ENCODE data around the gene NYNRIN. TPM values are rescaled to one million over a fixed set of nuclear protein-coding genes. Genes with fewer than 3 reads are reported as not detected.

The NYNRIN gene
- total and polyA plus RNA-seq, 10 of the 15 experiments (the other 5 are each of a cell fraction or from before 2014, with no cell fraction given), result under 0.01 to 0.15 (median 0.01) TPM; not detected in 5

- TF ChIP-seq FOXK2 (IDR thresholded peaks at IDR 0.05), result no peak
- TF ChIP-seq CREM (IDR thresholded peaks at IDR 0.05; ENCODE audit: low read depth), result no peak
- TF ChIP-seq BACH1 (IDR thresholded peaks at IDR 0.05; ENCODE audit: borderline replicate concordance), result no peak
- no peak for TF ChIP-seq NBN (IDR thresholded peaks at IDR 0.05)
- TF ChIP-seq, protein P1, sequence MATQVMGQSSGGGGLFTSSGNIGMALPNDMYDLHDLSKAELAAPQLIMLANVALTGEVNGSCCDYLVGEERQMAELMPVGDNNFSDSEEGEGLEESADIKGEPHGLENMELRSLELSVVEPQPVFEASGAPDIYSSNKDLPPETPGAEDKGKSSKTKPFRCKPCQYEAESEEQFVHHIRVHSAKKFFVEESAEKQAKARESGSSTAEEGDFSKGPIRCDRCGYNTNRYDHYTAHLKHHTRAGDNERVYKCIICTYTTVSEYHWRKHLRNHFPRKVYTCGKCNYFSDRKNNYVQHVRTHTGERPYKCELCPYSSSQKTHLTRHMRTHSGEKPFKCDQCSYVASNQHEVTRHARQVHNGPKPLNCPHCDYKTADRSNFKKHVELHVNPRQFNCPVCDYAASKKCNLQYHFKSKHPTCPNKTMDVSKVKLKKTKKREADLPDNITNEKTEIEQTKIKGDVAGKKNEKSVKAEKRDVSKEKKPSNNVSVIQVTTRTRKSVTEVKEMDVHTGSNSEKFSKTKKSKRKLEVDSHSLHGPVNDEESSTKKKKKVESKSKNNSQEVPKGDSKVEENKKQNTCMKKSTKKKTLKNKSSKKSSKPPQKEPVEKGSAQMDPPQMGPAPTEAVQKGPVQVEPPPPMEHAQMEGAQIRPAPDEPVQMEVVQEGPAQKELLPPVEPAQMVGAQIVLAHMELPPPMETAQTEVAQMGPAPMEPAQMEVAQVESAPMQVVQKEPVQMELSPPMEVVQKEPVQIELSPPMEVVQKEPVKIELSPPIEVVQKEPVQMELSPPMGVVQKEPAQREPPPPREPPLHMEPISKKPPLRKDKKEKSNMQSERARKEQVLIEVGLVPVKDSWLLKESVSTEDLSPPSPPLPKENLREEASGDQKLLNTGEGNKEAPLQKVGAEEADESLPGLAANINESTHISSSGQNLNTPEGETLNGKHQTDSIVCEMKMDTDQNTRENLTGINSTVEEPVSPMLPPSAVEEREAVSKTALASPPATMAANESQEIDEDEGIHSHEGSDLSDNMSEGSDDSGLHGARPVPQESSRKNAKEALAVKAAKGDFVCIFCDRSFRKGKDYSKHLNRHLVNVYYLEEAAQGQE (IDR thresholded peaks at IDR 0.05; ENCODE audit: low read depth, low read length), result no peak
- TF ChIP-seq MYB (IDR thresholded peaks at IDR 0.05; ENCODE audit: borderline replicate concordance, low read depth, low read length), result no peak
- no peak for TF ChIP-seq DPF2 (IDR thresholded peaks at IDR 0.05)
- TF ChIP-seq CHD4 (IDR thresholded peaks at IDR 0.05), result no peak
- TF ChIP-seq GABPA (IDR thresholded peaks at IDR 0.05; ENCODE audit: low read depth), result no peak
These were observed 65.3 kb downstream of the NYNRIN start (continued) for GRCh38 chr14:24463884-24464785.

- no peak overlapping the region for H3K27ac ChIP-seq (ENCODE audit: control insufficient read depth, insufficient read depth)
- H3K27me3 ChIP-seq (replicated peaks in 1 of 2; ENCODE audit: control insufficient read depth in 2 of 2, insufficient read depth in 2 of 2, low read length in 1 of 2), result no peaks in the 10 kb centered on the region
- H3K4me3 ChIP-seq, result no peak overlapping the region
- H3K9ac ChIP-seq (ENCODE audit: control insufficient read depth, insufficient read depth, low read length), result no peak overlapping the region
- in situ Hi-C loops (cut with MboI) (no loop called here), intact Hi-C loops (cut with micrococcal nuclease; ENCODE audit: unreplicated experiment) (no loop called here)
- FAIRE-seq (peak; percentile 83), ATAC-seq (no peak), DNase-seq (ENCODE audit: low read depth, low spot score) (no peak)
- no peak overlapping the region for H3K4me2 ChIP-seq (ENCODE audit: control insufficient read depth, insufficient read depth)
- RAD21 ChIA-PET (ENCODE audit: unreplicated experiment), result no interaction called here
- no peaks in the 10 kb centered on the region for H3K79me2 ChIP-seq (ENCODE audit: control insufficient read depth, insufficient read depth, low read length)
- 97% methylated on average over 3 of the region's 3 CpGs for WGBS (ENCODE audit: insufficient coverage, insufficient replicate concordance, low lambda C conversion rate, missing lambda C conversion rate)
- no peak overlapping the region for H2AFZ ChIP-seq (ENCODE audit: control insufficient read depth, low read depth, low read length)
- H3K36me3 ChIP-seq (ENCODE audit: control insufficient read depth in 2 of 2, insufficient read depth in 2 of 2, low read length in 1 of 2), result no peaks in the 10 kb centered on the region
- no TSS peak for BruUV-seq (replicated peaks)
- no peaks in the 10 kb centered on the region for H3K9me3 ChIP-seq (replicated peaks; ENCODE audit: control insufficient read depth, insufficient read depth, low read length)
- CTCF ChIA-PET, result no interaction called here
- H4K20me1 ChIP-seq (ENCODE audit: control insufficient read depth, insufficient read depth), result no peaks in the 10 kb centered on the region
- H3K4me1 ChIP-seq (ENCODE audit: control insufficient read depth, insufficient read depth, low read length), result peaks cover 7% of the 10 kb centered on the region
- POLR2A ChIA-PET, result no interaction called here
- SMC1A ChIA-PET (ENCODE audit: uncharacterized antibody, unreplicated experiment), result no interaction called here
- TF ChIP-seq MTA3 (IDR thresholded peaks at IDR 0.05; ENCODE audit: borderline replicate concordance, low read length), result no peak
- TF ChIP-seq RUNX3 (IDR thresholded peaks at IDR 0.05; ENCODE audit: low read length), result no peak
- no peak for TF ChIP-seq ZZZ3 (IDR thresholded peaks at IDR 0.05; ENCODE audit: control insufficient read depth, insufficient read length, low read depth)
- no peak for TF ChIP-seq SMC3 (IDR thresholded peaks at IDR 0.05; ENCODE audit: borderline replicate concordance, low read length)
- TF ChIP-seq, protein P2, sequence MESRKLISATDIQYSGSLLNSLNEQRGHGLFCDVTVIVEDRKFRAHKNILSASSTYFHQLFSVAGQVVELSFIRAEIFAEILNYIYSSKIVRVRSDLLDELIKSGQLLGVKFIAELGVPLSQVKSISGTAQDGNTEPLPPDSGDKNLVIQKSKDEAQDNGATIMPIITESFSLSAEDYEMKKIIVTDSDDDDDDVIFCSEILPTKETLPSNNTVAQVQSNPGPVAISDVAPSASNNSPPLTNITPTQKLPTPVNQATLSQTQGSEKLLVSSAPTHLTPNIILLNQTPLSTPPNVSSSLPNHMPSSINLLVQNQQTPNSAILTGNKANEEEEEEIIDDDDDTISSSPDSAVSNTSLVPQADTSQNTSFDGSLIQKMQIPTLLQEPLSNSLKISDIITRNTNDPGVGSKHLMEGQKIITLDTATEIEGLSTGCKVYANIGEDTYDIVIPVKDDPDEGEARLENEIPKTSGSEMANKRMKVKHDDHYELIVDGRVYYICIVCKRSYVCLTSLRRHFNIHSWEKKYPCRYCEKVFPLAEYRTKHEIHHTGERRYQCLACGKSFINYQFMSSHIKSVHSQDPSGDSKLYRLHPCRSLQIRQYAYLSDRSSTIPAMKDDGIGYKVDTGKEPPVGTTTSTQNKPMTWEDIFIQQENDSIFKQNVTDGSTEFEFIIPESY (IDR thresholded peaks at IDR 0.05), result no peak
- TF ChIP-seq, protein P3, sequence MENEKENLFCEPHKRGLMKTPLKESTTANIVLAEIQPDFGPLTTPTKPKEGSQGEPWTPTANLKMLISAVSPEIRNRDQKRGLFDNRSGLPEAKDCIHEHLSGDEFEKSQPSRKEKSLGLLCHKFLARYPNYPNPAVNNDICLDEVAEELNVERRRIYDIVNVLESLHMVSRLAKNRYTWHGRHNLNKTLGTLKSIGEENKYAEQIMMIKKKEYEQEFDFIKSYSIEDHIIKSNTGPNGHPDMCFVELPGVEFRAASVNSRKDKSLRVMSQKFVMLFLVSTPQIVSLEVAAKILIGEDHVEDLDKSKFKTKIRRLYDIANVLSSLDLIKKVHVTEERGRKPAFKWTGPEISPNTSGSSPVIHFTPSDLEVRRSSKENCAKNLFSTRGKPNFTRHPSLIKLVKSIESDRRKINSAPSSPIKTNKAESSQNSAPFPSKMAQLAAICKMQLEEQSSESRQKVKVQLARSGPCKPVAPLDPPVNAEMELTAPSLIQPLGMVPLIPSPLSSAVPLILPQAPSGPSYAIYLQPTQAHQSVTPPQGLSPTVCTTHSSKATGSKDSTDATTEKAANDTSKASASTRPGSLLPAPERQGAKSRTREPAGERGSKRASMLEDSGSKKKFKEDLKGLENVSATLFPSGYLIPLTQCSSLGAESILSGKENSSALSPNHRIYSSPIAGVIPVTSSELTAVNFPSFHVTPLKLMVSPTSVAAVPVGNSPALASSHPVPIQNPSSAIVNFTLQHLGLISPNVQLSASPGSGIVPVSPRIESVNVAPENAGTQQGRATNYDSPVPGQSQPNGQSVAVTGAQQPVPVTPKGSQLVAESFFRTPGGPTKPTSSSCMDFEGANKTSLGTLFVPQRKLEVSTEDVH (IDR thresholded peaks at IDR 0.05; ENCODE audit: low read depth, partially characterized antibody), result no peak
- no peak for TF ChIP-seq RFX5 (IDR thresholded peaks at IDR 0.05; ENCODE audit: low read depth, low read length)
- TF ChIP-seq SMARCA5 (IDR thresholded peaks at IDR 0.05), result no peak
These were observed 66.6 kb downstream of the NYNRIN start for GRCh38 chr14:24465368-24465767.
